GM19324 (cell line): ENCODE results near the gene RASA3.

ENCODE experiments used
- ATAC-seq: cut with Tn5 transposase; IDR thresholded peaks from one replicate; pipeline ENCODE4 v1.9.1; 2021; ENCODE audit warnings: mild to moderate bottlenecking, moderate library complexity; ENCODE audit not compliant: unreplicated experiment, low FRiP score

Gene RASA3

DNA sequence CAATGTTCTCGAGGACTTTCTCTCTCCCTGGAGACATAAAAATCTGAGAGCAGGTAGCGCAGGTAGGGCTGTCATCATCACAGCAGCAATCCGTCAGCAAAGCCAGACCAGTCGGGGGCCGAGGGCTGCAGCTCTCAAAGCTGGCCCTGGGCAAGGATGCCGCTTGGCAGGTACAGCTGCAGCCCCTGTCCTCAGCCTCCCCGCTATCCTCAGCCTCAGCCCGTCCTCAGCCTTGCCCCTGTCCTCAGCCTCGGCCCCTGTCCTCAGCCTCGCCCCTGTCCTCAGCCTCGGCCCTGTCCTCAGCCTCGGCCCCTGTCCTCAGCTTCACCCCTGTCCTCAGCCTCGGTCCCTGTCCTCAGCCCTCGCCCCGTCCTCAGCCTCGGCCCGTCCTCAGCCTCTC lies 169.4 kb downstream of the RASA3 start:
- no peak for ATAC-seq

DNA sequence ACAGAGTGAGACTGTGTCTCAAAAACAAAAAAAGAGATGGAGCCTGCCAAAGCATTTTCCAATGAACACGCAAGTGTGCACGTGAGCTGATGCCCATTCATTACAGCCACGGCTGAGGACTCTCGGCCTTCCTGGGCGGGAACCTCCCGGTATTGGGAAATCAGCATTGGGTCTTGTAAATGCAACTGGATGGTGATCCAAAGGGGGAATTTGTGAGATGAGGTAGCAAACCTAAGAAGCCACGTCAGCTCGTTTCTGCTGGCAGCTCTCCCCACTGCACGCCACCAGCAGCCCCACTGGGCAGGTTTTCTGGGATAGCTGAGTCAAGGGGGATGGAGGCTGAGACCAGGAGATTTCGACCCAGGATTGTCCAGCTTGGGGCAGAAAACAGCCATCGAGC lies 170.0 kb downstream of the RASA3 start:
- ATAC-seq = no peak

DNA sequence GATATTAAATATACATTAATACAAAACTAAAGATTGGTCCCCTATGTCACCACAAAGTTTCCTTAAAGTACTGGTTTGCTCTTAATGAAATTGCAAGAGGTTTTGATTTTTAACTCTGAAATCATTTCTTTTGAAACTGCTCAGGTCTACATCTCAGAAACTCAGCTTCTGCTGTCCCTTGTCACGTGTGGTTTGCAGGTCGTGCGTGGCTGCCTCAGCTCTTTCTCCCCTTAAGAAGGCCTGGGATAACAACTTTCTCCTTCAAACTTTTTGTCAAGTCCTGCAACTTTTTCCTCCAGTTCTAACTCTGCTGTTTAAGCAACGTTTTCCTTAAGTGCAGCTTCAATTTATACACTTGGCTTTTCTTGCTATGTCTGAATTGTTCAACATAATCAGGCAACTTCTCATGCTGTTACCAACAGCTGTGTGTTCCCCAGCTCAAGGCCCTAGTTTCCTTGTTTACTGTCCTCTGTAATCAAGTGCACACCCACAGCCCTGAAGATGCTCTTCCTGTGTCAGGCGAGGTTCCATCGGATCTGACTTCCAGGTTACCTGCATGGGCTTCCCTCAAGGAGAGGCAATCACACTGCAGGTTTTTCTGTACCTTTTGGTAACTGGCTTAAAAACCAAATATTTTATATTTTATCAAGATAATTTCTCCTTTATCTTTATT lies 172.0 kb downstream of the RASA3 start:
- no peak for ATAC-seq

DNA sequence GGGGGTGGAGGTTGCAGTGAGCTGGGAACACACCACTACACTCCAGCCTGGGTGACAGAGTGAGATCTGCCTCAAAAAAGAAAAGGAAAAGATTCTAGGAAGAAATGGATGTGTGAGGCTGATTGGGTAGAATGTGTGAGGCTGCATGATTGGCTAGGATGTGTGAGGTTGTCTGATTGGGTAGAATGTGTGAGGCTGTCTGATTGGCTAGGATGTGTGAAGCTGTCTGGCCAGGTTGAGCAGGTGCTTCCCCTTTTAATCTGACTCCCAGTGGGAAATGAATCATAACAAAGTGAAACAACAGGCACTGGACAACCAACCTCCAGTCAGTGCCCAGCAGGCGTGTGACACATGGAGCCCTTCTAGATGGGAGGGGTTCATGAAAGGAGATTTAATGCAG lies 173.2 kb downstream of the RASA3 start:
- no peak for ATAC-seq

DNA sequence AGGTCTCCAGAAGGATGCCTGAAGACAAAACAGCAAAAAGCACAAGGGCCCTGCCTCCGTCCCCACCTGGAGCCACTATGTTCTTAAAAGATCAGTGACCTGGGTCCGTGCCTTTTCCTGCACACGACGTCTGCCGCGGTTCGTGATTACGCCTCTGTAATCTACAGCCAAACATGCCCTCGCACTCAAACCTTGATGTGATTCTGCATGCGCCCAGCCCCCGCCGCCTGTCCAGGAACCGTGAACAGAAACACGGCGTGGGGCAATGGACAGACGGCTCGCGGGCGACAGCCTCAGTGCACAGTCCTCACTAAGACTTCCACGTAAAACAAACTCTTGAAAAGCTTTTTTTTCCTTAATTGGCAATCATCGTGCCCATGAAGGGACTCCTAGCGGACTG lies 174.1 kb downstream of the RASA3 start:
- ATAC-seq = no peak

DNA sequence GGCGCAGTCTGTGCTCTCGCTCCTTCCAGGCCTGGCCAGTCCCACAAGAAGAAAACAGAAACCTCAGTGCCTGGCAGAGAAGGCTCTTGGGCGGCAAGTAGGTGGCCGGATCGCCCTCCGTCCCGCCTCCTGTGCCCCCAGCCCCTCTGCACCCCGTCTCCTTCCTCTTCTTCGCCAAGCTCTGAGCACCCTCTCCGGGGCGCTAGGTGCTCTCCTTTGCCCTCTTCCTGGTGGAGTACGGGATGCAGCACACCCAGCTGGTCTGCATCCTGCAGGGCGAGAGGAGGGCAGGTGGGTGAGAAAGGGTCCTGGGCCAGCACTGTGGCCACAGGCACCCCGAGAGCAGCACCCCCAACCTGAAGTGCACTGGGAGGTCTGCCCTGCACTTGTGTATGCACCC lies 175.9 kb downstream of the RASA3 start:
- no peak for ATAC-seq

DNA sequence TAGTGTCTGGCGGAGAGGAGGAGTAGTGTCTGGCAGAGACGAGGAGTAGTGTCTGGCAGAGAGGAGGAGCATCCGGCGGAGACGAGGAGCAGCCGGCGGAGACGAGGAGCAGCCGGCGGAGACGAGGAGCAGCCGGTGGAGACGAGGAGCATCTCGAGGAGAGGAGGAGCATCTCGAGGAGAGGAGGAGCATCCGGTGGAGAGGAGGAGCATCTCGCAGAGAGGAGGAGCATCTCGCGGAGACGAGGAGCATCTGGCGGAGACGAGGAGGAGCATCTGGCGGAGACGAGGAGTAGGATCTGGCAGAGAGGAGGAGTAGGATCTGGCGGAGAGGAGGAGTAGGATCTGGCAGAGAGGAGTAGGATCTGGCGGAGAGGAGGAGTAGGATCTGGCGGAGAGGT lies 176.7 kb downstream of the RASA3 start:
- no peak for ATAC-seq

DNA sequence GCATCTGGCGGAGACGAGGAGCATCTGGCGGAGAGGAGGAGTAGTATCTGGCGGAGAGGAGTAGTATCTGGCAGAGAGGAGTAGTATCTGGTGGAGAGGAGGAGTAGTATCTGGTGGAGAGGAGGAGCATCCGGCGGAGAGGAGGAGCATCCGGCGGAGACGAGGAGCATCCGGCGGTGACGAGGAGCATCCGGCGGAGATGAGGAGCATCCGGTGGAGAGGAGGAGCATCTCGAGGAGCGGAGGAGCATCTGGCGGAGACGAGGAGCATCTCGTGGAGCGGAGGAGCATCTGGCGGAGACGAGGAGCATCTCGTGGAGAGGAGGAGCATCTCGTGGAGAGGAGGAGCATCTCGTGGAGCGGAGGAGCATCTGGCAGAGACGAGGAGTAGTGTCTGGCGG lies 177.2 kb downstream of the RASA3 start:
- ATAC-seq = no peak

DNA sequence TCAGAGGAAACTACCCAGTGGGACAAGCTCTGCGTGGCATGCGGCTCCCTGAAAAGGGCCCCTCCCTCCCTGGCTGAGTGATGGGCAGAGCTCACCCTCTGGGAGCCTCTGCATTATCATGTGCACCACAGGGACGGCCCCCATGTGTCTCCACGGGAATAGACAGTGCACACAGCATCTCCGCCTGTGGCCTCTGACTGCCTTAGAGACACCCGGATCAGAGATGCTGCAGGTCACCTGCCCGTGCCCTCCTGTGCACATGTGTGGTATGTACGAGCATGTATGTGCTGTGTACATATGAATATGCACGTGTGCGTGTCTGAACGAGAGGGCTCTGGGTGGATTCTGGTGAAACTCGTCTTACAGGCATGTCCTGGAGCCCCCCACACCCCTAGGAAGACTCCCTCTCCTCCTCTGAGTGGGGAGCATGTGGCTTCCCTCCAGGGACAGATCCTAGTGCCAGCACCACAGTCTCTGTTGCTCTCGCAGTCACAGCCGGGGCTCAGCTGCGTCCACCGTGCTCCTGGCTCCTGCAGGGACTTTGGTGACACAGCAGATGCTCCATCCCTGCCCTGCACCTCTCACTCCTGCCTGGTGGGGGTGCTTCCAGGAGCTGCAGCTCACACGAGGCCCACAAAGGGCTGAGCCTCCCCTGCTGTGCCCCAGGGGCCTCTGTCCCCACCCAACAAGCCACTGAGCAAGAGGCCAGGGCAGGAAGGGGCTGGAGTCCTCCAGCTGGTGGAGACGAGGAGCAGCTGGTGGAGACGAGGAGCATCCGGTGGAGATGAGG lies 178.2 kb downstream of the RASA3 start:
- no peak for ATAC-seq

DNA sequence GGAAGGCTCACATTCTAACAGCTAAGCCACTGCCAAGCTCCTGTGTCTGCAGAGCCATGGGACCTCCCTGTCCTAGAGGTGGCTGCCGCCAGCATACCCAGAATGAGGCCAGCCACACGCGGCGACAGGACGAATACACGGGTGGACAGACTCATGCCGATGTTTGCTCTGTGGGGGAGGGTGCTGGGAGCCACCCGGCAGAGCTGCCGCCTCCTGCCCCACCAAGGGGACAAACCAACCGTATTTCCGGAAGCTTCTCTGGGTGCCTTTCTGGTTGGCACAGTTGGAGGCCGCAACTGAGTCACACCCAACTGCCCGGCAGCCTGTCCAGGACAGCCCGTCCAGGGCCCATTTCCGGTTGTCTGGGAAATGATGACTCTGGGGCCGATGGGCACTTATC lies 178.9 kb downstream of the RASA3 start:
- no peak for ATAC-seq

DNA sequence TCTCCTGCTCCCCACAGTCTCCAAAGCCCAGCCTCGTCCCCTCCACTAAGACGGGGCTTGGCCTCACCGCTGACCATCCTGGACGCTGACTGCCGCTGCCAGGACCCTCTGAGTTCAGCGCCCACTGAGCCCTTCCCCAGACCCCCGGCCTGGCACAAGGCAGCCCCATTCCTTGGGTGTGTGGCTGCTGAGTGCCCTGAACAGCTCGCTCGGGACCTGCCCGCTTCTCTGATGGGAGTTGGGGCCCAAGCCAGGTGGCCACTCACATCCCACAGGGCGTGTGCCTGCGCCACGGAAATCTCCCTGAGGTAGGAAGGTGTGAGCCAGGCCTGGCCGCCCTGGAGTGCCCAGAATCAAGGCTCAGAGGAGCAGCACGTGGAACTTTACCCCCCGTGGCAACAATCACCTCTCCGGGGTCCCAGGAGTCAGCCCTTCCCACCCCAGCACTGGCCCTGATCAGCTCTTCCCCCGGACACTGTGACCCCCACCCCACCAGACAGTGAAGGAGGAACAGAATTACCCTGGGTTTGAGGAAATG lies 179.4 kb downstream of the RASA3 start:
- ATAC-seq = no peak

DNA sequence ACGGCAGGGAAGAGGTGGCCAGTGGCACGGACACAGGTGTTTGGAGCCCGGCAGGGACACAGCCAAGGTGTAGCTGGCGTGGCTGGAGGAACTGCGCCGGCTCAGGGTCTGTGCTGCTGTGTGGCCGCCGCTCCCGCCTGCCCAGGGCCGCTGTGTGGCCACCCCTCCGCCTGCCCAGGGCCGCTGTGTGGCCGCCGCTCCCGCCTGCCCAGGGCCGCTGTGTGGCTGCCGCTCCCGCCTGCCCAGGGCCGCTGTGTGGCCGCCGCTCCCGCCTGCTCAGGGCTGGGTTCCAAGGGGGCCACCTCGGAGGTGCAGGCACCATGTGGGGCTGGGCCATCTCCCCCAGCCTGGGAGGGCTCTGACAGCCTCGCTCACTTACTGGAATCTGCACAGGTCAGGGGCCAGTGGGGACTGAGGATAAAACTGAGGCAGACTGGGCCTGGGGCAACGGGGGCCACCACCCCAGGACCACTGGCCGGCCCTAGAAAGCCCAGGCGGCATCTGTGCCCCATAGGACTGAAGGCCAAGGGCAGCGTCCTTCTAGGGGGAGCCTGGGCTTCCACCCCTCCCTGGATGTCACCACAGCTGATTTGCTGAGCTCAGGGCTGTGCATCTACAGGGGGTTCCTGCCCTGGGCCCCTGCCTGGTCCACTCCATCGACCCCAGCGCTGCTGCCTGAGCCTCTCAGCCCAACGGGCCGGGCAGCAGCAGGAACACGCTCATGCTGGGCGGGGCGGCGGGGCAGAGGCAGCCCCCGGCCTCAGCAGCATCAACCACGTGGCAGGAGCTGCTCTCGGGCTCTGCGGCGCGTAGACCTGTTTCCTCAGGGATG lies 180.1 kb downstream of the RASA3 start:
- no peak for ATAC-seq

DNA sequence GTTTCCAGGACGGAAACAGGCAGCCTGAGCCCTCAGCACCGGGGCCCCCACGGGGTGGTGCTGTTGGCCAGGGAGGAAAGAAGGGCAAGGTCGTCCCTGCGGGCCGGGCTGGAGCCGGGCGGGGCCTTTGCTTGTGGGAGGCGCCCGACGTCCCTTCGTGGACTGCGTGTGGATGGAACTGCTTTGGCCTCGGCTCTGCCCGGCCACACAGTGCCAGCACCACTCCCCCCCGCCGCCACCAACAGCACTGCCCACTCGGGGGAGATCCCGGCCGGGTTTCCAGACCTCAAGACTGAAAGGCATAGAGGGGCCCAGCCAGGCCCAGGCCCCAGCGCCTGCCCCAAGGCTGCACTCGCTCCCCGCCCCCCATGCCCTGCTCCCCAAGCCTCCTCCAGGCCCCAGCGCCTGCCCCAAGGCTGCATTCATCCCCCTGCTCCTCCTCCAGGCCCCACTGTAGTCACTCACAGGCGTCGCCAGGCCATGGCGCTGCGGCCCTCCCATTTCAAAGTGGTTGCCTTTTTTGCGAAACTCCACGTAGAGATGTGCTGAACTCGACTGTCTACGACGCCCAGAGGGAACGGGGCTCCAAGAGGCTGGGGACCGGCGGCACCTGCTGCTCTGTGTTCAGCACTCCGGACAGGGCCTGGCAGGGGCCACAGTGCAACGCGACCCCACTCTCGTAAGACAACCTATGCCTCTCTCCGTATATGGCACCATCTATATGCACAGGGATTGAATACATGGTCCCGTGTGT lies 181.0 kb downstream of the RASA3 start:
- ATAC-seq = no peak

DNA sequence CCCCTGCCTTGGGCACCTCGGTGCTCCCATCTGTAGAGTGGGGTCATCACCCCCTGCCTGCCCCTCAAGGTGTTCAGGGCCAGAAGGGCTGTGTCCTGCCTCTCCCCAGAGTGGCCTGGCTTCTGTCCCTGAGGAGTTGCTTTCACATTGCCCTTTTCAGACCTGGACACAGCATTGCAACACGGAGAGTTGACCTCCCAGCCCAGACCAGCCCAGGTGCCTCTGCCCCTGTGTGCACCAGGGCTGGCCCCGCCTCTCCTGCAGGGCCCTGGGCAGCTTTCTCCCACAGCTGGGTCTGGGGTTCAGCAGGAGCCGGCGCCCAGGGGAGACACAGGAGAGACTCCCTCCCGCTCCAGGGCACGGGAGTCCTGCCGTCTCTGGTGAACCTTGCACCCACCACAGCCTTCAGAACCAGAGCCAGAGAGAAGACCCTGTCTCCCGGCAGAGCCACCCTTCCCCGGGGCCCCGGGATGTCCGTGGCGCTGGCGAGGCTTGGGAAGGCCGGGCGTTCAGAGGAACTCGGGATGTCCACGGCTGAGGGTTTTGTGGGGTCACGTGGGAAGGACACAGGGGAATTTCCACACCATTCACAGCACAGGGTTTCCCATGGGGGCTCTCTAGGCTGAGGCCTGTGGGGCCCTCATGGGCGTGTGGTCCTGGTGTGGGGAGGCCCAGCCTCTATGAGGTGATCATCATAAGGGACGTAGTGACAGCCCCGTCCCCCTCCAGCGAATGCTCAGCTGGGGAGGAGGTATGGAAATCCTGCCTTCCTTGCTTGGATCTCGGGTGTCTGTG lies 181.8 kb downstream of the RASA3 start:
- ATAC-seq = no peak

DNA sequence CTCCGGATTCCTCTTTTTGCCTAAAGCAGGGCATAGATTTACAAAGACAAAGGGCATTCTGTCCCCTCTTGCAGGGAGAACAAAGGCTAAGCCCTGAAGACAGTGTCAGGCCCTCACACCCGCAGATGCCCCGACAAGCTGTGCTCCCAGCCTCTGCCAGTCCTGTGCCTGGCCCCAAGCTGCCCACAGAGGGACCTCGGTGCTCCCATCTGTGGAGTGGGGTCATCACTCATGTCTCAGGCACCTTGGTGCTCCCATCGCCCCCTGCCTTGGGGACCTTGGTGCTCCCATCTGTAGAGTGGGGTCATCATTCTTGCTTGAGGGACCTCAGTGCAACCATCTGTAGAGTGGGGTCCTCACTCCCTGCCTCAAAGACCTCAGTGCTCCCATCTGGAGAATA lies 182.9 kb downstream of the RASA3 start:
- no peak for ATAC-seq

DNA sequence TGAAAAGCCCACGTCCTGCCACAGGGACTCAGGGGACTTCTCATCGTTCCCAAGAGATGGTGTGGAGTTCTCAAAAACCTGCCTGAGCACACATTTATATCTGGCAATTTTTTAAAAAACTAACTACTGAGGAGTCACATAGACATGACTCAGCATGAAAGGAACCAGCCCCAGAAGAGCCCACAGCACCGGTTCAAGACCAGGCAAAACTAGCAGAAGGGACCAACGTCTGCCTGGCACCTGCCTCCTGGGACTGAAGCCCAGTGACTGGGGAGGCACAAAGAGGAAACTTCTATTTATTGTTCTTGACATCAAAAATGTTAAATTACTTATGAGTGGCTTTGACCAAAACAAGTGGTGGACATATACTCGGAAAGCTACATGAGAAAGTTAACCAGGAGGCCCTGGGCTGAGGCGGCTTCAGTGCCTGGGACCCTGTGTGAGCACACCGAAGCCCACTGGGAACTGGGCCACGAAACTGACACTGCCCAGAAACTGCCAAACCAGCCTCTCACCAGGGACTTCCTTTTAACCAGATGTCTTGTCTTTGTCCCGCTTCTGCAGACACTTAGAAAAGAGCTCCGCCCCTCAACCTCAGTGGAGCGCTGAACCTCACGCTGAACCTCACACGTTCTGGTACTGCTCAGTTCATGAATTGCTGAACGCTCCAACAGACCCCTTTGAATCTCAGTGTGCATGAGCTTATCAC lies 184.2 kb downstream of the RASA3 start:
- ATAC-seq = no peak

DNA sequence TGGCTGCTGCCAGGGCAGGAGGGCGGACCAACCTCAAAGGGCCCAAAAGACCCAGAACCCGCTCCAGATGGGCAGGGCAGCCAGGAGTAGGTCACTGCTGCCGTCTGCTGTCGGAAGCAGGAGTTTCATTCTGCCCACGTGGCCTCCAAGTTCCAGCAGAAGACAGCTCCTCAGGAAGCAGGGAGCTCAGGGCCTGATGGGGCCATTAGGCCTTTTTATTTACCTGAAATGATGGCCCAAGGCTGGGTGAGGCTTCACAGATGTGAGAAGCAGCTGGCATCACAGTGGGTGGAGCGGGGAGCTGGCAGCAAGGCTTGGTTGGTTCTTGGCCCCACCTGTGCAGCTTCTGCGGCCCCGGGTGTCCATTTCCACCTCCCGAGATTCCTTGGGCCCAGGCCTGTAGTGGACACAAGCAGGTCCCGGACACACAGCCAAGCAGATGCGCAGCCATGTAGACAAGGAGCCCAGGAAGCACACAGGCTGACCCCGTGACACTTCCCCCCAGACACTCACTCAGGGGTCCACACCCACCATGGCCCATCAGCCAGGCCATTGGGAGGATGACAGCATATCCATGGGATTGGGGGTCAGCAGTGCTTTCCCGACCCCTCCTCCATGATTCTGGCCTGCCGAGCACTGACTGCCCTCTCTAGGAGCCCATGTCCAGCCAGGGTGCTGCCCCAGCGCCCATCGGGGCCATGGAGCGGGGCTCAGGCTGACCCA lies 185.0 kb downstream of the RASA3 start:
- no peak for ATAC-seq

DNA sequence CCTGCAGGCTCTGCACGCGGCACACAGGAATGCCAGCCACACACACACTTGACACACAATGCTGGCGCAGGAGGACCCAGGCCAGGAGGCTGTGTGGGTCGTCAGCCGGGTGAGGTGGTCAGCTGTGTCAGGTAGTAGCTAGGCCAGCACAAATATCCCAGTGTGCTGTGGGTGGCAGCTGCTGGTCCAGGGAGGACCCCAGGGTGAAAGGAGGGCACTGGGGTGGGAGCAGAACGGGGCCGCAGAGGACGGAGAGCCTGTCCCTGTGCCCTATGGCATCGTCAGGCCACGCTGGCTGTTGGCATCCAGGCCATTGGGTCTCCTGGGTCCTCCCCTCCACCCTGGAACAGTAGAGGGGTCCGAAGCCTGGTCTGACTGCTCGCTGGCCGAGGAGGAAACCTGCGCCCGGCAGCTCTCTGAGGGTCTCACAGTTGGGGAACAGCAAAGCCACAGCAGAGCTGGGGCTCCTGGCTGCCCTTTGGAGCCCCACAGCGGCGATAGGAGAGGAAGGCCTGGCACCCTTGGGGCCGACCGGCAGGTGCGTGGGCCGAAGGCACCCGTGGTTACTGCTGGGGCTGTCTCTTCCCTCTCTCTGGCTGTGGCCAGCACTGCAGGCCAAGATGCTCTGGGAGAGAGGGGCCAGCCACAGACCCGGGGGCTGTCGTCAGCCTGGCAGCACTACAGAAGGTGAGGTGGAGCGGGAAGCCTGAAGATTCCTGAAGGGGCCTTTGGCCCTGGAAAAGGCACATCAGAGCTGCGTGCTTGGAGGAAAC lies 185.8 kb downstream of the RASA3 start:
- no peak for ATAC-seq
